ENCODE data around the gene RAB36.

DNA sequence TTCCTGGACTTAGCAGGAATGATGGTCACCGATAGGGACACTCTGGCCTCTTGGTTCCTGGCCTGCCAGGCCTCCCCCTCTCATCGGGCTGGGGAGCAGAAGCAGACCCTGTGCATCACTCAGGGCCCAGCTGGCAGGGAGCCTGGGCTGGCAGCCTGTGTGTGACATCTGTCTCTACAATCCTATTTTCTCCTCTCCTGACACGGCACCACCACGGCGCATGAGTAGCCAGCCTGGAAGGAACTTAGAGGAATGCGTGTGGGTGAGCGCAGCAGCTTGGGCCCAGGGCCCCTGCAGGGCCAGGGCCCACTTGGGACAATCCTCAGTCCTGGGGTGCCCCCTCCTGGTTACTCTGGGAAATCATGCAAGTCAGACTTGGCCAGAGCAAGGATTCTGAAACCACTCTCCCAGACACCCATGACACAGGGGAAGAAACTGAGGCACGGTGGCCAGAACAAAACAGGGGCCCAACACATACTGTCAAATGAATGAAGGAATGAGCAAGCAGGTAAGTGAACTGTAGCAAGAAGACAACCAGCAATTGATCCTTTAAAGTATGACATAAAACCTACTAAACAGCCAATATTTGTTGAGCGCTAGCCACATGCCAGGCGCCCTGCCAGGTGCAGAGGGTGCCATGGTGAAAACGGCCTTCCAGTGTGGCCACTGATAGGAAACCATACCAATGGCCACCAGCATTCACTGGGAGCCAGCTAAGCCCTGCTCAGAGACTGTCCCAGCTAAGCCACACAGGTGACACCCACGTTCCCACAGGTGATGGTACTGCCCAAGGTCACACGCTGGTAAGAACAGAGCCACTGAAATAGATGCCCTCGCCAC lies 16.8 kb upstream of the RAB36 start:
- TF ChIP-seq CTCF (conservative IDR thresholded peaks at IDR 0.05; ENCODE audit: low read length) = peak; percentile 97
- no peak for TF ChIP-seq EZH2phosphoT487 (IDR thresholded peaks at IDR 0.05; ENCODE audit: borderline replicate concordance, low read depth, low read length)
